BJ (cell line): ENCODE results near the gene OGFRL1. TPM values are rescaled to one million over a fixed set of nuclear protein-coding genes. Genes with fewer than 3 reads are reported as not detected.

Experiments used
- CTCF ChIA-PET: fragments of 350-600 bp; formaldehyde crosslinking; extraction: SDS; loops from one replicate; lab custom pipeline; 2021; ENCODE audit warnings: antibody characterized with exemption, inconsistent platforms; lab: Yijun Ruan, JAX
- POLR2A ChIA-PET: fragments of 300-600 bp; sonication (Branson Sonifier 250); formaldehyde crosslinking; extraction: SDS; loops from one replicate; lab custom pipeline; 2021; ENCODE audit warnings: antibody characterized with exemption; lab: Charles Lee
- DNase-seq: peaks from one replicate; pipeline ENCODE4 v3.0.0-alpha.2; 2011; ENCODE audit warnings: low read depth
- H3K27me3 ChIP-seq: 2 replicates; pipeline ENCODE4 v1.6.0; 2011; ENCODE audit warnings: low read length; ENCODE audit not compliant: control insufficient read depth, insufficient read depth
- H3K36me3 ChIP-seq: 2 replicates; pipeline ENCODE4 v1.5.1; 2011; ENCODE audit warnings: low read length; ENCODE audit not compliant: control insufficient read depth, insufficient read depth
- H3K4me3 ChIP-seq: 2 replicates; pipeline ENCODE4 v1.5.1; 2011; ENCODE audit warnings: low read depth, mild to moderate bottlenecking, control low read depth, low read length
- CTCF ChIP-seq: IDR thresholded peaks from 2 replicates; pipeline ENCODE4 v1.5.1; 2011; ENCODE audit warnings: low read depth, mild to moderate bottlenecking, control low read depth, inconsistent platforms, low read length, moderate library complexity; ENCODE audit not compliant: insufficient read depth
- polyA plus RNA-seq: library from polyadenylated mRNA; depleted of rRNA; stranded (reverse); fragments of >200 nt; gene quantifications from 2 replicates; pipeline ENCODE4 v1.2.3, GENCODE V29; 2011

Gene OGFRL1
- polyA plus RNA-seq, 1 experiment: 5.2 TPM

GRCh38 chr6:71299541-71300470, 11.2 kb downstream of the OGFRL1 start:
- no peak for TF ChIP-seq CTCF
- ChIA-PET CTCF (interaction anchor here (1.0 to 1.6 kb wide), 3 partner anchors 10 to 51 kb away, joined by 3 to 5 read pairs (median 4); no protein-coding TSS in a partner anchor), POLR2A (no interaction called here)
- no peaks in the 10 kb centered on the region for H3K27me3 ChIP-seq
- H3K36me3 ChIP-seq: peaks cover 2% of the 10 kb centered on the region; the same call in 1 of the 2 replicates
- no peak for DNase-seq
- no peak overlapping the region for H3K4me3 ChIP-seq

GRCh38 chr6:71300561-71301168, 12.1 kb downstream of the OGFRL1 start:
- Histone ChIP-seq H3K27me3 (no peaks in the 10 kb centered on the region), H3K4me3 (no peak overlapping the region), H3K36me3 (peaks cover 2% of the 10 kb centered on the region; the same call in 1 of the 2 replicates)
- ChIA-PET POLR2A (no interaction called here), CTCF (interaction anchor here (1.3 to 1.6 kb wide), 2 partner anchors 32 to 50 kb away, joined by 3 to 5 read pairs; no protein-coding TSS in a partner anchor)
- no peak for DNase-seq
- no peak for TF ChIP-seq CTCF

GRCh38 chr6:71301546-71301945, 12.9 kb downstream of the OGFRL1 start:
- POLR2A ChIA-PET: no interaction called here
- H3K4me3 ChIP-seq: no peak overlapping the region
- no peaks in the 10 kb centered on the region for H3K27me3 ChIP-seq
- H3K36me3 ChIP-seq: peaks cover 2% of the 10 kb centered on the region; the same call in 1 of the 2 replicates
- CTCF ChIA-PET: interaction anchor here (0.6 to 1.6 kb wide), 3 partner anchors 32 to 49 kb away, joined by 3 to 5 read pairs (median 3); no protein-coding TSS in a partner anchor
- TF ChIP-seq CTCF: no peak
- no peak for DNase-seq

GRCh38 chr6:71309656-71310055, 21.0 kb downstream of the OGFRL1 start:
- CTCF ChIA-PET: no interaction called here

More at GRCh38 chr6:71309656-71310055, 21.0 kb downstream of the OGFRL1 start:
- no peak for DNase-seq
- POLR2A ChIA-PET: no interaction called here
- Histone ChIP-seq H3K4me3 (no peak overlapping the region), H3K27me3 (no peaks in the 10 kb centered on the region), H3K36me3 (no peaks in the 10 kb centered on the region)
- TF ChIP-seq CTCF: no peak
